Measurements from ENCODE around the gene CHPF2.
A peak's percentile ranks its signal among the peaks of the same experiment; 100 is the strongest.

DNA sequence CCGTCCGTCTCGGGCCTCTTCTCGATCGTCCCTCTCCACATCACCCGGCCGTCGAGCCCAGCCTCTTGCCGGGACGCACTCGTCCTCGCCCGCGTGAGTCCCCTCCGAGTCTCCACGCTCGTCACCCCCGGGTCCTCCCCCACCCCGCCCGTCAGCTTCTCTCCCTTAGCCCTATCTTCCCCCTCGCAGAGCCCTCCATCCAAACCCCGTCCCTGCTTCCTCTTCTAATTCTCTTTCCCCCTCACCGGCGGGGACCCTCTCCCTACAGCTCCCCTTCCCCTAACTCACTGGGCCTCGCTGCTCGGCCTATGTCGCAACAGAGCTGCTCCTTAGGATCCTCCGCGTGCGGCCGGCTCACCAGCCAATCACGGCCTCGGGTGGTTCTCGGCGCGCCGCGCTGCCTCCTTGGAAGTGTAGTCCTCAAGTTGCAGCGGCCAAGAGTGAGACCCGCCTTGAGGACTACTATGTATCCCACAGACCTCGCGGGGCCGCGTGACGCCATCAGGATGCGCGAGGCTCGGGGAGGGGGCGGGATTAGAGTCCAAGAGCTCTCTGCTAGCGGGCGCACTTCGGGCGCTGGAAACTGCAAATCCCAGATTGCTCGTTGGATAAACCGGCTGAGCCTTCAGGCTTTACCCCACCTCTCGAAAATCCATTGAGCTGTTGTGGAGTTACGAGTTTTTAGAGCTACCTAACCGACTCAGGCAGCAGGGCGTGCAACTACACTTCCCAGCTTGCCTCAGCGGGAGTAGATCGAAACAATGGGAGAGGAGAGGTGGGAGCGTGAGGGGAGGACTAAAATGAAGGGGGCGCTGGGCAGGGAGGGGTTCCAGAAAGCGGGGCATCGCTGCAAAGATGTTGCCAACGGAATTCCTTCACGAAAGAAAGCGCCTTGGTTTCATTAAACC lies 5.2 kb upstream of the CHPF2 start, which contains the start of gene ABCF2:
- TF ChIP-seq, protein P1, sequence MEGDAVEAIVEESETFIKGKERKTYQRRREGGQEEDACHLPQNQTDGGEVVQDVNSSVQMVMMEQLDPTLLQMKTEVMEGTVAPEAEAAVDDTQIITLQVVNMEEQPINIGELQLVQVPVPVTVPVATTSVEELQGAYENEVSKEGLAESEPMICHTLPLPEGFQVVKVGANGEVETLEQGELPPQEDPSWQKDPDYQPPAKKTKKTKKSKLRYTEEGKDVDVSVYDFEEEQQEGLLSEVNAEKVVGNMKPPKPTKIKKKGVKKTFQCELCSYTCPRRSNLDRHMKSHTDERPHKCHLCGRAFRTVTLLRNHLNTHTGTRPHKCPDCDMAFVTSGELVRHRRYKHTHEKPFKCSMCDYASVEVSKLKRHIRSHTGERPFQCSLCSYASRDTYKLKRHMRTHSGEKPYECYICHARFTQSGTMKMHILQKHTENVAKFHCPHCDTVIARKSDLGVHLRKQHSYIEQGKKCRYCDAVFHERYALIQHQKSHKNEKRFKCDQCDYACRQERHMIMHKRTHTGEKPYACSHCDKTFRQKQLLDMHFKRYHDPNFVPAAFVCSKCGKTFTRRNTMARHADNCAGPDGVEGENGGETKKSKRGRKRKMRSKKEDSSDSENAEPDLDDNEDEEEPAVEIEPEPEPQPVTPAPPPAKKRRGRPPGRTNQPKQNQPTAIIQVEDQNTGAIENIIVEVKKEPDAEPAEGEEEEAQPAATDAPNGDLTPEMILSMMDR (IDR thresholded peaks at IDR 0.05) = no peak
- peak in 1 of 2 donors; percentile 79 for TF ChIP-seq POLR2A (IDR thresholded peaks at IDR 0.05)

All from thyroid gland (tissue), 4 donors.